HCT116 (cell line): ENCODE results near the gene TFF2.

Experiments
- CEBPB ChIP-seq: IDR thresholded peaks from 2 replicates; pipeline ENCODE4 v1.6.1; 2012; ENCODE audit warnings: low read depth
- CTCF ChIP-seq, 3 experiments: fragments of 200-600 bp in 1 of 3; sonication (generic) in 1 of 3; IDR thresholded peaks in 2 of 3; conservative IDR thresholded peaks in 1 of 3; 2 replicates each; pipeline ENCODE4 v1.5.1; 2012 to 2017; ENCODE audit warnings: low read depth in 2 of 3, low read length in 2 of 3, antibody characterized with exemption in 1 of 3, borderline replicate concordance in 1 of 3, control low read depth in 1 of 3, mild to moderate bottlenecking in 1 of 3, mixed read lengths in 1 of 3, mixed run types in 1 of 3, moderate library complexity in 1 of 3; ENCODE audit not compliant: insufficient read depth in 1 of 3
- EGR1 ChIP-seq: IDR thresholded peaks from 2 replicates; pipeline ENCODE4 v1.6.1; 2012; ENCODE audit warnings: low read depth
- ELF1 ChIP-seq: IDR thresholded peaks from 2 replicates; pipeline ENCODE4 v1.6.1; 2012; ENCODE audit warnings: low read depth, borderline replicate concordance
- EZH2 ChIP-seq: fragments of 200-600 bp; sonication (generic); IDR thresholded peaks from 2 replicates; pipeline ENCODE4 v1.6.1; 2017; ENCODE audit warnings: antibody characterized with exemption, mixed run types
- FOSL1 ChIP-seq: IDR thresholded peaks from 2 replicates; pipeline ENCODE4 v1.6.1; 2012; ENCODE audit warnings: low read depth
- JUND ChIP-seq: IDR thresholded peaks from 2 replicates; pipeline ENCODE4 v1.6.1; 2012
- POLR2A ChIP-seq: IDR thresholded peaks from 2 replicates; pipeline ENCODE4 v1.7.0; 2011; ENCODE audit warnings: borderline replicate concordance; ENCODE audit not compliant: insufficient read depth, insufficient read length; ENCODE audit errors: extremely low read depth
- POLR2AphosphoS5 ChIP-seq: IDR thresholded peaks from 2 replicates; pipeline ENCODE4 v1.6.1; 2011; ENCODE audit warnings: mild to moderate bottlenecking, low read depth, low read length, moderate library complexity
- REST ChIP-seq: IDR thresholded peaks from 2 replicates; pipeline ENCODE4 v1.6.1; 2012; ENCODE audit warnings: low read depth
- SP1 ChIP-seq: IDR thresholded peaks from 2 replicates; pipeline ENCODE4 v1.6.1; 2012; ENCODE audit warnings: low read depth
- ZBTB33 ChIP-seq: IDR thresholded peaks from 2 replicates; pipeline ENCODE4 v1.6.1; 2011; ENCODE audit warnings: mild to moderate bottlenecking, low read length, moderate library complexity; ENCODE audit not compliant: insufficient replicate concordance; ENCODE audit errors: extremely low read depth
- ZFX ChIP-seq: fragments of 450-650 bp; IDR thresholded peaks from 2 replicates; pipeline ENCODE4 v1.6.1; 2017

- TF ChIP-seq CTCF (IDR thresholded peaks at IDR 0.05 in 2 of 3, conservative IDR thresholded peaks at IDR 0.05 in 1 of 3; ENCODE audit: borderline replicate concordance in 1 of 3, insufficient read depth in 1 of 3, low read depth in 2 of 3, low read length in 2 of 3): no peak
- TF ChIP-seq SP1: no peak
- no peak for TF ChIP-seq EZH2
- no peak for TF ChIP-seq POLR2A
- no peak for TF ChIP-seq EGR1
- TF ChIP-seq ZFX: no peak
- TF ChIP-seq ELF1: no peak
- TF ChIP-seq JUND: no peak
- no peak for TF ChIP-seq REST
- TF ChIP-seq CEBPB: no peak
- no peak for TF ChIP-seq POLR2AphosphoS5
- TF ChIP-seq ZBTB33: no peak
- no peak for TF ChIP-seq FOSL1
Measured at GRCh38 chr21:42388740-42389448, 38.1 kb upstream of the TFF2 start.
